T-helper 1 cell treated with Interleukin-12 subunit alpha and Interleukin-12 subunit beta and Interleukin-4 antibody, amounts not matched to agents 30 ng/mL and 1 ng/mL, for 36 hours (primary cell): ENCODE measurements around the gene PNLIPRP1. TPM values are rescaled to one million over a fixed set of nuclear protein-coding genes. Genes with fewer than 3 reads are reported as not detected.

Experiments
- intact Hi-C: fragments of 100-400 bp; cut with micrococcal nuclease; formaldehyde crosslinking; loops from one replicate; pipeline ENCODE4 v1.15.1; 2024
- total RNA-seq: library from RNA; stranded (reverse); gene quantifications from 2 replicates; pipeline ENCODE4 v1.2.3, GENCODE V29; 2022

PNLIPRP1 gene
- not detected in 2 replicates for total RNA-seq

- intact Hi-C loops, result no loop called here
These were observed at the start of gene PNLIPRP1 for GRCh38 chr10:116590590-116591444. TSS of gene PNLIPRP1 (plus strand) at chr10:116590959. CDS start at chr10:116591130, 171 bp downstream.

GRCh38 chr10:116542007-116542677, 48.6 kb upstream of the PNLIPRP1 start:
- intact Hi-C loops, result no loop called here

GRCh38 chr10:116545122-116545521, 45.6 kb upstream of the PNLIPRP1 start:
- intact Hi-C loops, result no loop called here

GRCh38 chr10:116545756-116546155, 45.0 kb upstream of the PNLIPRP1 start, which contains the start of gene PNLIP:
TSS of gene PNLIP (plus strand) at chr10:116545931. CDS start at chr10:116546093, 162 bp downstream.
- intact Hi-C loops, result no loop called here

- intact Hi-C loops, result no loop called here
These were observed 42.5 kb upstream of the PNLIPRP1 start for GRCh38 chr10:116548301-116548700.

GRCh38 chr10:116553378-116553980, 37.3 kb upstream of the PNLIPRP1 start:
- intact Hi-C loops, result no loop called here

GRCh38 chr10:116554628-116555027, 36.1 kb upstream of the PNLIPRP1 start:
- intact Hi-C loops, result no loop called here

GRCh38 chr10:116555880-116556279, 34.9 kb upstream of the PNLIPRP1 start:
- intact Hi-C loops, result no loop called here

GRCh38 chr10:116557305-116557880, 33.4 kb upstream of the PNLIPRP1 start:
- intact Hi-C loops, result no loop called here

GRCh38 chr10:116565534-116565933, 25.2 kb upstream of the PNLIPRP1 start:
- intact Hi-C loops, result no loop called here

- intact Hi-C loops, result no loop called here
These were observed 23.8 kb upstream of the PNLIPRP1 start for GRCh38 chr10:116566932-116567331.

GRCh38 chr10:116567335-116567734, 23.4 kb upstream of the PNLIPRP1 start:
- intact Hi-C loops, result no loop called here

- intact Hi-C loops, result no loop called here
These were observed 16.0 kb upstream of the PNLIPRP1 start for GRCh38 chr10:116574797-116575196.

- intact Hi-C loops, result no loop called here
These were observed 2.7 kb upstream of the PNLIPRP1 start for GRCh38 chr10:116587878-116588591.

- intact Hi-C loops, result no loop called here
These were observed 1.8 kb upstream of the PNLIPRP1 start for GRCh38 chr10:116588995-116589394.

- intact Hi-C loops, result no loop called here
These were observed 833 bp upstream of the PNLIPRP1 start for GRCh38 chr10:116589926-116590325.

- intact Hi-C loops, result no loop called here
These were observed 2.5 kb downstream of the PNLIPRP1 start for GRCh38 chr10:116593139-116593740.

- intact Hi-C loops, result no loop called here
These were observed 3.8 kb downstream of the PNLIPRP1 start for GRCh38 chr10:116594525-116595035.

GRCh38 chr10:116596062-116596461, 5.3 kb downstream of the PNLIPRP1 start:
- intact Hi-C loops, result no loop called here

GRCh38 chr10:116597543-116597942, 6.8 kb downstream of the PNLIPRP1 start:
- intact Hi-C loops, result no loop called here
